ENCODE data around the gene FCN1.
"Not testable (repeated sequence)": the region's sequence is repeated elsewhere in the genome, so short reads cannot be mapped to it uniquely, and the experiment has no call there.

The FCN1 gene

GRCh38 chr9:134917431-134918373 lies at the start of gene FCN1:
TSS of gene FCN1 (minus strand) at chr9:134917912. CDS start at chr9:134917871, 41 bp downstream.
- no peak for DNase-seq

- DNase-seq = no peak
Observed at GRCh38 chr9:134966697-134967546, 49.2 kb upstream of the FCN1 start.

- DNase-seq = no peak
Observed at GRCh38 chr9:134966270-134966669, 48.6 kb upstream of the FCN1 start.

DNA sequence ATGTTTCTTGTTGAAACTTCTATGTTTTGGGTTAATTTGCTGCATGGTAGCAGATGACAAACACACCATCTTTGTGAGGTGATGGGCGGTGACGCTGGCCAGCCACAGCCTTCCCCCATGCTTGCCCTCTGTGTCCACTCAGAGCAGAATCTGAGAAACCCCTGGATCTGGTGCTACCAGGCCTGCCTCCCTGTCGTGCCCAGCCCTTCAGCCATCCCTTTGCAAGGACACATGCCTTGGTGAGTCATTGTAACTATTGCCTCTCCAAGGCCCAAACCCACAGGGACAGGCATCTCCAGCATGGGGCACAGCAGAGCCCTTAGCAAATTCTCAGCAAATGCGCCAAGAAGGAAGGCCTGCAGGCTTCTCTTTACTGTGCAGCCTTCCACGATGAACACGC lies 48.1 kb upstream of the FCN1 start:
- DNase-seq = no peak

DNA sequence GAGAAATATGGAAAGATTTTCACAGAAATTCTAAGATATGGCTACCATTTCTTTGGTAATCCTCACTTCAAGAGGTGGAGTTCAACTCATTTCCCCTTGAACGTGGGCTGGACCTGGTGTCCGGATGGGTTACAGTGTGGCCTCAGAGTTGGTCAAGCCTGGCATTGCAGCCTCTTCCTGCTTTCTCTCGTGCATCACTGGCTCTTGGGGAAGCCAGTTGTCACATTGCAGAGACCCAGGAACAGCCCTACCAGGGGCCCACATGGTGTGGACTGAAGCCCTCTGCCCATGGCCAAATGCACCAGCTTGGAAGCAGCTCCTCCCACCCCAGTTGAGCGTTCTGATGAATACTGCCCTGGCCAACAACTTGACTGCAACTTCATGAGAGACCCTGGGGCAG lies 47.7 kb upstream of the FCN1 start:
- DNase-seq = no peak

DNA sequence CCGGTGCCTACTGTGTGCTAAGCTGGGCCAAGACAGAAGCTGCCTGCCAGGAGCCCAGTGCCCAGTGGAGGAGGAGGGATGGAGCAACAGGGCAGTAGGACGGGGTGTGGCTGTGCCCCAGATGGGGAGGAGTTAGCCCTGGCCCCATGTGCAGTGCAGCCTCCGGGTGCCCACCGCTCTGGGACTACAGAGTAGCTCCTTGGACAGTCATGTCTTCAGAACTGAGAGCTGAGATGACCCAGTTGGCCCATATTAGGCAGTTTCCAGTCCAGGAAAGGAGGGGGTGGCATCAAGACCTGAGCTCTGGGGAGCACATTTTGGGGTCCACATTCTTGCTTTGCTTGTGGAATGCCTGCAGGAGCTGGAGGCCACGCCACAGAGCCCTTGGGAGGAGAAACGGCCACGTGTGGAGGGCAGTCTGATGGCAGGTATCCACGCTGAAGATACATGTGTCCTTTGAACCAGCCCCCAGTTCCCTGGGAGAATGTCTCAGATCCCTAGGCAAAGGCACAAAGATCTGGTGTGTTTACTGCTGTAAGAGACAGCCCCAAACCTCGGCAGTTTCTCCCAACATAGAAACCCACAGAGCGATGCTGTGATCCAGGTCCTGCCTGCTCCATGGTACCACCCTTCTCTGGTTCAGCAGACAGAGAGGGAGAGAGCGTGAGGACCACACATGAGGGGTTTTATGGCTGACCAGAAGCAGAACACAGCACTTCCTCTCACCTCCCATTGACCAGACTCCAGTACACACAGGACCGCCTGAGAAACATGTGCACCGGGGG lies 46.8 kb upstream of the FCN1 start:
- DNase-seq = no peak

DNA sequence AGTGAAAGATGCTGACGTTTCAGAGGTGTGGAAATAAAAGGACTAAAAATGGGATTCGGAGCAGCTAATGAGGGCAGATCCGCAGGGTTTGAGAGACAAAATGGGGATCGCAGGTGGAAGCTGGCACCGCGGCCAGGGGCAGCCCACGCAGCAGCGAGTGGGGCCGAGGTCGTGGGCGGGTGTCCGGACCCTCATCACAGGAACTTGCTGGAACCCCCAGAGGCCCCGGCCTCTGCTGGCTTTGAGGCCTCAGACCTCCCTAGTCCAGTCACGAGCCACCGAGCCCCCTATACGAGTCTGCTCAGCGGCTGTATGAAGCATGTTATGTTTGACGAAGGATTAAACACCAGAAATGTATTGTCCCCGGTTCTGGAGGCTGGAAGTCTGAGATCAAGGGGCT lies 45.8 kb upstream of the FCN1 start:
- DNase-seq = no peak

DNA sequence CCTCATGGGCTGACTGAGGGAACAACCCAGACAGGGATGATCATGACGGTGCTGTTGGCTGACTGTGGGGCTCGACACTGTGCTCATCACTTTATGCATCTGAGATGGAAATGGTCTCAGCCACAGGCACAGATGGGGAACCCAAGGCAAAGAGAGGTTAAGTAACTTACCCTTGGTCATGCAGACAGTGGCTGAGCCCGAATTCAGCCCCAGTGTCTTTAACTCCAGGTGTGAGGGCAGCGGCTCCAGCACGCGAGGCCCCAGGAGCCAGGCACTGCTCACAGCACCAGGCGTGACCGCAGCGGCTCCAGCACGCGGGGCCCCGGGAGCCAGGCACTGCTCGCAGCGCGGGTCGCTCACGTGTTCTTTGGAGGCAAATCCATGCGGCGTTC lies 45.3 kb upstream of the FCN1 start:
- DNase-seq = no peak

GRCh38 chr9:134962065-134962972 lies 44.6 kb upstream of the FCN1 start:
- no peak for DNase-seq

GRCh38 chr9:134961331-134962064 lies 43.8 kb upstream of the FCN1 start:
- DNase-seq = no peak

DNA sequence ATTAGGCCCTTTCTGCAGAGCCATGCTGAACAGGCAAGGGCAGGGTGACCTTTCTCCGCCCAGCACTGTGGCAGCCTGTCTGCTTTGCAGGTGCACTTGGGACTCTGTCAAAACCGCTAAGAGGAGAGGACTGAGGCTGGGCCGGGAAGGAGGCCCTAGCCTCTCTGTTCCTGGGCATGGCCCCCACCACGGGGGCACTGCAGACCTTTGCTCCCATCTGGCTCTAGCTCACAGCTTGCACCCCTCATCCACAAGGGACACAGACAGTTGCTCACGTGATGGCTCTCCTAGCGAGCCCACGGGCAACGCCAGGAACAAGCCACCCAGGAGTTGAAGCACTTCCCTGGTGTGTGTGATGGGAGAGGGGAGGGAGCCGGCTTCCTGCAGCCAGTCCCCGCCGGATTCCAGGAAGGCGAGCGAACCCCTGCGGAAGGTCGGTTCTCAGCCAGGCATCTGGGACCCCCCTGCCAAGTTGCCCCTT lies 43.0 kb upstream of the FCN1 start:
- DNase-seq = no peak

- DNase-seq = no peak
Observed at GRCh38 chr9:134959971-134960310, 42.2 kb upstream of the FCN1 start.

- DNase-seq = no peak
Observed at GRCh38 chr9:134959126-134959970, 41.6 kb upstream of the FCN1 start.

DNA sequence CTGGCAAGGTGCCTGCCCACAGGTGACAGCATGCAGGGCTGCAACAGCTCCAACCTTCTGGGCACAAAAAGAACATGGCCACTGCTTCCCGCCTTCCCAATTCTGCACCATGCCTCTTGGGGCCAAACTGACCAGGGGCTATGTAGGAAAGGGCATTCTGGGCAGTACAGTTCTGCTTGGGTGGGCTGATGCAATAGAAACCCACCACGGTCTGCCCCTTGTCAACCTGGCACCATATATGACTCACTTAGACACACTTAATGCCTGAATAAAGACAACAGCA lies 40.2 kb upstream of the FCN1 start:
- no peak for DNase-seq

DNA sequence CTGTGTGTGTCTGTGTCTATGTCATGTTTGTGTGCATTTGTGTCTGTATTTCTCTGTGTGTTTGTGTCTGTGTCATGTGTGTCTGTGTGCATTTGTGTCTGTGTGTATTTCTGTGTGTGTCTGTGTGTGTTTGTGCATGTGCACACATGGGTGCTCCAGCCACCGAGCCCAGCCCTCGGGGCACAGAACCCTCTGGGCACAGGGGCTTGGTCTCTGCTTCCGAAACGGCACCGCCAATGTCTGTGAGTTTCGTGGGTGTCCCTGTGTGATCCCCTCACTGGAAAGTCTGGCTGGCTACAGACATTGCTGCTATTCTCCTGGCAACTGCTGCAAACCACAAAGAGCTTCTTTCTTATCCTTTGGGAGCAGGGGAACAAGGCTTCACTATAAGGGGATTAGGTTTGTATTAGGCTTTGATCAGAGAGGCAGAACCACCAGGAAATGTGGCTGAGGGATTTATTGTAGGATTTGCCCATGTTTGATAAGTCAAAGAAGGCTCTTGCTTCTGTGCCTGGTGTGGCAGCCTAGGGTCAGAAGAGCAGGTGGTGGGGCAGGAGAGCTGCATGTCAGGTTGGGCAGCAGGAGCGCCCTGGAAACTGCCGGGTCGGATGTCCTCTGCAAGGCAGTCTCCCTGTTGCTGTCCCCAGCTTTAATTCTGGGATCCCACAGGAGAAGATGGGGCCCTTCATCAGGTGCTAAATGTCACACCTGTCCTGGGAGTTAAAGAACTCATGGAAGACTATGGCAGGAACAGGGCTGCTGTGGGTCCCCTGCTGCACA lies 39.6 kb upstream of the FCN1 start:
- no peak for DNase-seq

DNA sequence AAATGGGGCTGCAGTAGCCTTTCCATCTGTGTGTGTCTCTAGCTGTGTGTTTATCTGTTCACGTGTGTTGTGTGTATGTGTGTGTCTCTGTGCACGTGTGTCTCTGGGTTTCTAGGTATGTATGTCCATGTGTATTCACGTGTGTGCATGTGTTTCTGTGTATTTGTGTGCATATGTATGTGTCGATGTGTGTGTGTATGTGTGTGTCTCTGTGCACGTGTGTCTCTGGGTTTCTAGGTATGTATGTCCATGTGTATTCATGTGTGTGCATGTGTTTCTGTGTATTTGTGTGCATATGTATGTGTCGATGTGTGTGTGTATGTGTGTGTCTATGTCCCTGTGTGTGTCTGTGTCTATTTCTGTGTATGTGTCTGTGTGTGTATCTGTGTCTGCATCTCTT lies 38.7 kb upstream of the FCN1 start:
- not testable (repeated sequence) for DNase-seq

- DNase-seq = no peak
Observed at GRCh38 chr9:134955801-134956200, 38.1 kb upstream of the FCN1 start.

DNA sequence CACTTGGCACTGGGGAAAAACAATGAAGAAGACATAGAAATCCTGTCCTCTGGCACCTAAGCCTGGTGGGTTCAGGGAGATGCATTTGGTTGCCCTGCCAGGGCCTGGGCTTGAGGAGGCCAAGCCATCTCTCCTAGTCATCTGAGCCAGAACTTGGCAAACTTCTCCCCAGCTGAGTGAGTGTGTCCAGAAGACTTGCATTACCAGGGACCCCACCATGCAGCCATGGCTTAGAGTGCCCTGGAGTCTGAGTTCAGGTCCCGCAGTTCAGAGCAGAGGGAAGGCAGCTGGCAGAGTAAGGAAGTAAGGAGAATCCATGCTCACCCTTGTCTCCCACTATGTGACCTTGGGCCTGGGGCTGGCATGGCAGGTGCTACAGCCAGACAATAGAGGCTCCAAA lies 37.4 kb upstream of the FCN1 start:
- no peak for DNase-seq

DNA sequence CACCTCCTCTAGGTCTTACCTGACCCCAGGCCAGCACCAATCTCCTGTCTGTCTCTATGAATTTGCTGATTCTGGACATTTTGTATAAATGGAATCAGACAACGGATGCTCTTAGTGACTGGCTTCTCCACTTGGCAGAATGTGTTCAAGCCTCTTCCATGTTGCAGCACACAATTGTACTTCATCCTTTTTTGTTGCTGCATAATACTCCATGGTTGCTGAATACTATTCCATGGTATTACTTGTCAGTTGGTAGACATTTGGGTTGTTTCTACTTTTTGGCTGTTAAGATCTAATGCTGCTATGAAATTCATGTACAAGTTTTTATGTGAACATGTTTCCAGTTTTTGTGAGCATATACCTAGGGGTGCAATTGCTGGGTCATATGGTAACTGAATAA lies 34.3 kb upstream of the FCN1 start:
- DNase-seq = no peak

DNA sequence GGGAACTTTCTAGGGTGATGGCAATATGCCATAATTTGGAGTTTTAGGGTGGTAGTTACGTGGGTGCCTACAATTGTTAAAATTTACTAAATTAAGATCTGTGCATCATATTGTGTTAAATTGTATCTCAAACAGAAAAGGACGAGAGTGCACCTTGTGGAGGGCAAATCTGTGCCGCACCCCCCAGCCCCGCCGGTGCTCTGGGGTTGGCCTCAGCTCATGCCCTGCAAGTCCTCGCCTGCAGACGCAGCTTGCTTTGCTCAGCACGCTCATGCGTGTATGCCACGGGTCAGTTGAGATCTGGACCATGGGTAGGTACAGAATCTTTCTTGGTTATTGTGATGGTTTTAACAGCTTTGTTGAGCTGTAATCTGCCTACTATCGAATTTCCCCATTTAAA lies 33.7 kb upstream of the FCN1 start:
- DNase-seq = no peak
